CD4-positive, alpha-beta T cell treated with Interleukin-1 beta for 1 hour (primary cell): ENCODE results near the gene TMEM38B.
"Not testable (repeated sequence)": the region's sequence is repeated elsewhere in the genome, so short reads cannot be mapped to it uniquely, and the experiment has no call there.

Experiments used
- DNase-seq, 2 donors: peaks; one replicate each; pipeline ENCODE4 v3.0.0-alpha.2; 2020 to 2022

Gene TMEM38B

DNA sequence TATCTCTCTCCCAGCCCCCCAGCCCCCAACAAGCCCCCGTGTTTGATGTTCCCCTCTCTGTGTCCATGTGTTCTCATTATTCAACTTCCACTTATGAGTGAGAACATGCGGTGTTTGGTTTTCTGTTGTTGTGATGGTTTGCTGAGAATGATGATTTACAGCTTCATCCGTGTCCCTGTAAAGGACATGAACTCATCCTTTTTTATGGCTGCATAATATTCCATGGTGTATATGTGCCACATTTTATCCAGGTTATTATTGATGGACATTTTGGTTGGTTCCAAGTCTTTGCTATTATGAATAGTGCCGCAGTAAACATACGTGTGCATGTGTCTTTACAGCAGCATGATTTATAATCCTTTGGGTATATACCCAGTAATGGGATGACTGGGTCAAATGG lies 33.9 kb downstream of the TMEM38B start:
- not testable (repeated sequence) for DNase-seq

- not testable (repeated sequence) for DNase-seq
Observed at GRCh38 chr9:105731420-105731819, 37.1 kb downstream of the TMEM38B start.

GRCh38 chr9:105735366-105735765 lies 41.0 kb downstream of the TMEM38B start:
- no peak for DNase-seq

DNA sequence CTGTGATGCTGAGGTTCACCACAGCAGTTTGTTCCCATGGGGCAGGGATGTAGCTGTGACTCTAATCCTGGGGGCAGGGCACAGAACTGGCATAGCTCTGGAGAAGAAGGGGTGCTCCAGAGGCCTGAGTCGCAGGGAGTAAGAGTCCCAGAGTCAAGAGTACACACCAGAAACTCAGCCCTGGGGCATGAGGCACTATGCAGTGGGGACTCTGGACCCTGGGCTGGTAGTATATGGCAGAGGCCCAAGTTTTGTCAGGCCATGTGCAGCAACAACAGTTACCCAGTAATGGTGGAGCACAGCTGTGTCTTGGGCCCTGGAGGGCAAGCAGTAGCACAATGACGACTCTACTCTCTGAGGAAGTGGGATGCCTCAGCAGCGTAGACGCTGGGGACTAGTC lies 42.9 kb downstream of the TMEM38B start:
- no peak for DNase-seq

GRCh38 chr9:105742088-105742487 lies 47.7 kb downstream of the TMEM38B start:
- DNase-seq = no peak

DNA sequence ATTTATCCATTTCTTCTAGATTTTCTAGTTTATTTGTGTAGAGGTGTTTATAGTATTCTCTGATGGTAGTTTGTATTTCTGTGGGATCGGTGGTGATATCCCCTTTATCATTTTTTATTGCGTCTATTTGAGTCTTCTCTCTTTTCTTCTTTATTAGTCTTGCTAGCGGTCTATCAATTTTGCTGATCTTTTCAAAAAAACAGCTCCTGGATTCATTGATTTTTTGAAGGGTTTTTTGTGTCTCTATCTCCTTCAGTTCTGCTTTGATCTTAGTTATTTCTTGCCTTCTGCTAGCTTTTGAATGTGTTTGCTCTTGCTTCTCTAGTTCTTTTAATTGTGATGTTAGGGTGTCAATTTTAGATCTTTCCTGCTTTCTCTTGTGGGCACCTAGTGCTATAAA lies 53.0 kb downstream of the TMEM38B start:
- DNase-seq = not testable (repeated sequence)

GRCh38 chr9:105751761-105752160 lies 57.4 kb downstream of the TMEM38B start:
- no peak for DNase-seq

DNA sequence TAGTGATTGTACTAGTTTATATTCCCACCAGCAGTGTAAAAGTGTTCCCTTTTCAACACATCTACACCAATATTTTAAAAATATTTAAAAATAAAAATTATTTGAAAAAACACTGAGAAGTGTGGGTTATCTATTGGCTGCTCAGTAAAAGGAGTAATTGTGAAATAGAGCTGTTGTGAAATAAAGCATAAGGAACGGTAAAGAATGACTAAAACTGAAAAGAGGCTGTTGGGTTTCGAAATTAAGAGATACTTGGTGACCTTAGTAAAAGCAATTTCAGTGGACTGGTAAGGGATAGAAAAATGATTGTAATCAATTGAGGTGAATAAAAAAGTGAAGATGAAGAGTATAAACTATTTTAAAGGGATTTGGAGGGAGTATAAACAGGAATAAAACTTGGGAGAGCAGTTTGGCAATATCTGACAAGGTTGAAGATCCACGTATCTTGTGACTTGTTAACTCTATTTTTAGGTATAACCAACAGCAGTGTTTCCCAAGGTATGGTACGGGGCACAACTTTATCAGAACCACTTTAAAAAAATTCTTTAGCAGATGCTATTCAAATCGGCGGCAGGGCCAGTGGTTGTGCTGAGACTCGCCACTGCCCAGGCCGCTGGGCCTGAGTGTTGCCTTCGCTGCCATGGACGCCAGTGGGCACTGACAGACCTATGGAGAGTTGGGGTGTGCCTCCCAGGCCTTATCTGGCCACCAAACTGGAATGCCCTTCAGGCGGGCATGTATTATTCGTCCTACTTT lies 63.3 kb downstream of the TMEM38B start:
- no peak for DNase-seq

GRCh38 chr9:105760053-105760452 lies 65.7 kb downstream of the TMEM38B start:
- DNase-seq = no peak

- not testable (repeated sequence) for DNase-seq
Observed at GRCh38 chr9:105782561-105783494, 88.5 kb downstream of the TMEM38B start.

GRCh38 chr9:105783495-105783872 lies 89.1 kb downstream of the TMEM38B start:
- not testable (repeated sequence) for DNase-seq

GRCh38 chr9:105786796-105787195 lies 92.5 kb downstream of the TMEM38B start:
- DNase-seq = not testable (repeated sequence)

GRCh38 chr9:105816202-105816744 lies 121.9 kb downstream of the TMEM38B start:
- no peak for DNase-seq

DNA sequence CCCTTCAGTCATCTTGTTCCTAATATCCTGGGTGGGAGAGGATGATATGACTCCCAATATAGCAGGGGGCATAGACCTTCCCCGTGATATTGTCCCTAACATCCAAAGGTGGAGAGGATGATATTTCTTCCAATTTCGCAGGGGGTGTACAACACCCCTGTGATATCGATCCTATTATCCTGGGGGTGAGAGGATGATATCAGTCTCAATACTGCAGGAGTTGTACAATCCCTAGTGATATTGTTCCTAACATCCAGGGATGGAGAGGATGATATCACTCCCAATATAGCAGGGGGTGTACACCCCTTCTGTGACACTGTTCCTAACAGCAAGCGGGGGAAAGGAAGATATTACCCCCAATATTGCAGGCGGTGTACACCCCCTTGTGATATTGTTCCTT lies 122.6 kb downstream of the TMEM38B start:
- no peak for DNase-seq

DNA sequence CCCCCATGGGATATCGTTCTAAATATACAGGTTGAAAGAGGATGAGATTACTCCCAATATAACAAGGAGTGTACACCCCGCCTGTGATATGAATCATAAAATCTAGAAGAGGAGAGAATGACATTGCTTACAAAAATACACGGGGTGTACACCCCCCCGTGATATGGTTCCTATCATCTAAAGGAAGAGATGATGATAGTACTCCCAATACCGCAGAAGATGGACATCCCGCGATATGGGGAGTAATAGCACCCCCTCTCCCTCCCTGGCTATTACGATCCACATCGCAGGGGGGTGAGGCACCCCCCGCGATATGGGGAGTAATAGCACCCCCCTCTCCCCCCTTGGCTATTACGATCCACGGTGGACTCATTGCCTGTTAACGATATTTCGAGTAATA lies 124.6 kb downstream of the TMEM38B start:
- no peak for DNase-seq

DNA sequence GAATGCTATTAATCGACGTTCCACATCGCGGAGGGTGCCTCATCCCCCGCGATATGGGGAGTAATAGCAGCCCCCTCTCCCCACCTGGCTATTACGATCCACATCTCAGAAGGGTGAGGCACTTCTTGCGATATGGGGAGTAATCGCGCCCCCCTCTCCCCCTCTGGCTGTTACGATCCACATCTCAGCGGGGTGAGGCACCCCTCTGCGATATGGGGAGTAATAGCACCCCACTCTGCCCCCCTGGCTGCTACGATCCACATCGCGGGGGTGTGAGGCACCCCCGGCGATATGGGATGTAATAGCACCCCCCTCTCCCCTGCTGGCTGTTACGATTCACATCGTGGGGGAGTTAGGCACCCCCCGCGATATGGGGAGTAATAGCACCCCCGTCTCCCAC lies 128.5 kb downstream of the TMEM38B start:
- DNase-seq = no peak
